GM19025 (cell line): ENCODE data around the gene POLR2E.
"Not testable (repeated sequence)": the region's sequence is repeated elsewhere in the genome, so short reads cannot be mapped to it uniquely, and the experiment has no call there.

ENCODE experiments used
- ATAC-seq: cut with Tn5 transposase; IDR thresholded peaks from one replicate; pipeline ENCODE4 v1.9.1; 2021; ENCODE audit warnings: mild to moderate bottlenecking, low read depth, moderate library complexity; ENCODE audit not compliant: unreplicated experiment

POLR2E gene

GRCh38 chr19:1126984-1127760, 32.0 kb upstream of the POLR2E start:
- ATAC-seq, result no peak

- no peak for ATAC-seq
Measured at GRCh38 chr19:1125601-1126467, 30.7 kb upstream of the POLR2E start.

- no peak for ATAC-seq
Measured at GRCh38 chr19:1123885-1124677, 28.9 kb upstream of the POLR2E start.

- no peak for ATAC-seq
Measured at GRCh38 chr19:1123381-1123780, 28.2 kb upstream of the POLR2E start.

GRCh38 chr19:1122972-1123363, 27.8 kb upstream of the POLR2E start:
- ATAC-seq, result no peak

GRCh38 chr19:1122021-1122971, 27.1 kb upstream of the POLR2E start:
- no peak for ATAC-seq

- no peak for ATAC-seq
Measured at GRCh38 chr19:1121395-1121794, 26.2 kb upstream of the POLR2E start.

GRCh38 chr19:1119475-1120217, 24.5 kb upstream of the POLR2E start:
- no peak for ATAC-seq

GRCh38 chr19:1118999-1119398, 23.8 kb upstream of the POLR2E start:
- no peak for ATAC-seq

- no peak for ATAC-seq
Measured at GRCh38 chr19:1117654-1118053, 22.5 kb upstream of the POLR2E start.

GRCh38 chr19:1116726-1117581, 21.8 kb upstream of the POLR2E start:
- no peak for ATAC-seq

GRCh38 chr19:1115646-1116420, 20.7 kb upstream of the POLR2E start:
- no peak for ATAC-seq

- ATAC-seq, result not testable (repeated sequence)
Measured at GRCh38 chr19:1114728-1115127, 19.6 kb upstream of the POLR2E start.

GRCh38 chr19:1113986-1114483, 18.9 kb upstream of the POLR2E start:
- ATAC-seq, result no peak

GRCh38 chr19:1113030-1113985, 18.1 kb upstream of the POLR2E start:
- no peak for ATAC-seq
